Hematopoietic multipotent progenitor cell treated with erythropoietin and hydrocortisone succinate and interleukin-3 and kit ligand, for 4 days (in vitro differentiated cells): Measurements from ENCODE around the gene PRSS22.

Source experiments
- DNase-seq: peaks from one replicate; pipeline ENCODE4 v3.0.0-alpha.2; 2015

The PRSS22 gene

DNA sequence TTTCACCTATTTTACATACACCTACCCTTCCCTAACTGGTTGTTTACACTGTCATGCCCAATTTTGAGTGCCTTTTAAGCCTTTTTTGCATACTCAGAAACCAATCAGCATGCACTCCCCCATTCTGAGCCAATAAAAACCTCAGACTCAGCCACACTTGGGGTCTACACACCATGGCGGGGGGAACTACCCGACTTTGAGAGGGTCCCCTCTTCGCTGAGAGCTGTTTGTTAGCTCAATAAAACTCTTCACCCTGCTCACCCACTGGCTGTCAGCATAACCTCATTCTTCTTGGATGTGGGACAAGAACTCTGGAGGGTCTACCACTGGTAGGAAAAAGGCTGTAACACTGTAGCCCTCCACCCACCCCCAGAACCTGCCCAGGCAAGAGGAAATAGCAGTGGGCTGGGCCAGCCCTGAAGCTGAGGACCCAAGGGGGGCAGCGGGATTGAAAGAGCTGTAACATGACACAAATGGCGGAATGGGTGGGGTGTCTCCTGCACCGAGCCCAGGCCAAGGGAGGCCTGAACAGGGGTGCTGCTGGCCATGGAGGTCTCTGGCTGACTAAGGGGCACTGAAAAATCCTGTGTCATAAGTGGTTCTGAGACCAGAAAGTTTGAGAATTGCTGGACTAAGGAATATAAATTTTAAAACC lies 22.0 kb upstream of the PRSS22 start:
- no peak for DNase-seq

DNA sequence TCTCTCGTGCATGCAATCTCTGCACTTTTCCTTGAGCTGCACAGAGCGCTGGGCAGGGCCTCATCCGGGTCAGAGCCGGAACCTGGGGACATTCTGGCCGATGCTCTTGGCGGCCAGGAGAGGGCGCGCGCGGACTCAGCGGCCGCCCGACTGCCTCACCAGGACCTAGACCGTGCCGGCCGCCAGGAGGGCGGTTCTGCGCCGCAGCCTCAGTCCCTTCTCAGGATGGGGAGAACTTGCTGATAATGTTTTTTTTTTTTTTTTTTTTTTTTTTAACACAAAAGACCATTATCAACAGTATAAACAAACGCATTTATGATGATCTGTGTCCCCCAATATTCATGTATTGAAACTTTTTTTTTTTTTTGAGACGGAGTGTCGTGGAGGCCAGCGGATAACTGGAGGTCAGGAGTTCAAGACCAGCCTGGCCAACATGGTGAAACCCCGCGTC lies 17.0 kb upstream of the PRSS22 start:
- DNase-seq, result peak; percentile 91

GRCh38 chr16:2874032-2874911 lies 16.3 kb upstream of the PRSS22 start:
- no peak for DNase-seq

DNA sequence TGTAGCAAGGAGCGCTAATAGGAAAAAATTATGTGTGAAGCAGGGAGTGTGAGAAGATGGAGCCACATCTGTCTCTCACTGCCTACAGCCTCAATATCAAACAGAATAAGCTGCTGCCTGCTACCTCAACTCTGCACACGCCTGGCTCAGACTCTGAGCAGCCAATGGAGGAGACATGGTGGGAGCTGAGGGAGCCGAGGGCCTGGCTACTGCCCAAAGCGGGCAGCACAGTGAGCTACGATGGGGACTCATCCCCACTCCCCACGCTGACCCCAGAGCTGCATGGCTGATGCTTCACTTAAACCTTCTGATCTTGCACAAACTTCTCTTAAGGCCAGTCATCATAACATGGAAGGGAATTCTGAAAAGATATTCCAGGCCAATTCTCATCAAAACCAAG lies 14.0 kb upstream of the PRSS22 start:
- no peak for DNase-seq

DNA sequence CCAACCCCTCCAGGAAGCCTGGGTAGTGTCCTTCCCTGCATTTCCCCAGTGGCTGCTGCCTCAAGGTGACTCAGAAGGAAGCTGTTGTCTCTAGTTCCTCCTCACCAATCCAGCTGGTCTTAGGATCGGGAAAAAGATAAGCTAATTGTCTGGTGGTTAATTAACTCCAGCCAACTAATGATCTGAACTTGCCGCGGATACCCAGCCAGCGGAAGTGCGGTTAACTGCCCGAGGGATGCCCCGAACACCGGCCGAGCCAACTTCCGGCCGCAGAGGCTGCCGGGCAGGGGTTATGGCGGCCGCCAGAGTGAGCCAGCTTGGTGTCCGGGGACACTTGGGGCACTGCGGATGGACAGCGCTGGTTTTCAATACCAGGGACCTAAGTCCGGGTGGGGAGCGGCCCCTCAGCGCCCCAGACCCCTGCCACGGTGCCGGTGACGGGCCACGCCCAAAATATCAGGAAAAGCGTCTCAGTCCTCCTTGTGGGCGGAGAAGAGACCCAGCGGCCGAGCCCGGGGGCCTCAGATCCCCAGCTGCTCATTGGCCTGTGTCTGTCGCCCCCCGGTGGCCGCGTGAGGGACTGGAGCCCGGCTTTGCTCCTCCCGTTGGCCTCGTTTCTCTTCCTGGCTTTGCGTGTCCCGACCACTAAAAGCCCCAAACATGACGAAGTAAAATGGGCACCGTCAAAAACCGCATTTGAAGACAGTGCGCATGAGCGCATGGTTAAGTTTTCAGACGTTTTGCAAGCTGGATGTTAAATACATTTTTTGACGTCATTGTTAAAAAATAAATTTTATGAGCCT lies 10.2 kb upstream of the PRSS22 start:
- DNase-seq, result peak; percentile 98

DNA sequence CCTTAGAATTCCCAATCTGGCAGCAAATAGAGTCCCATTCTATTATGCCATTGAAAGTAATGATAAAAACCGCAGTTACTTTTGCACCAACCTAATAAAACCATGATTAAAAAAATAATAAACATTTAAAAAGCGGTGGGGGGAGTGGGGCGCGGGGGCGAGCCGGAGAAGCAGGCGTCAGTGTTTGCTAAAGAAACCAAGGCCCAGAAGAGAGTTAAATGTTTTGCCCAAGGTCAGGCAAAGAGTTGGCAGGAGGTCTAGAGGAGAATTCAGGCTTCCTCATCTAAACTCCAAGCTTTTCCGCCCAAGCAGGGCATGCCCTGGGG lies 9.7 kb upstream of the PRSS22 start:
- no peak for DNase-seq

DNA sequence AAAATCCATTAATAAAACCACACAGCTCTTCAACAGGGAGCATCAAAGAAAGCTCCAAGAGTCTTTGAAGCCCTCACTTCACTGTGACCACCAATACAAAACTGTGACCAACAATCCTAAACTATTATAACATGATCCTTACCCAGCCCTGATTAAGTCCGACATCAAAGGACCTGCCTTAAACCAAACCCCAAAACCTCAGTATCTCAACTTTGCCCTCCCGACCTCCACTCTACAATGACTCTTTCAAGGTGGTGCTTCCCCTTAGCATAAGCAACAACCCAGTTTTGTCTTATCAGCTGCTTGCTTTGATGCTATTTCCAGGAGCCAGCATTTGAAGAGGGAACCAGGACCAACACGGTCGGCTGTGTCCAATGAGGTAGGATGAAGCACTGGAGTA lies 8.5 kb upstream of the PRSS22 start:
- no peak for DNase-seq

DNA sequence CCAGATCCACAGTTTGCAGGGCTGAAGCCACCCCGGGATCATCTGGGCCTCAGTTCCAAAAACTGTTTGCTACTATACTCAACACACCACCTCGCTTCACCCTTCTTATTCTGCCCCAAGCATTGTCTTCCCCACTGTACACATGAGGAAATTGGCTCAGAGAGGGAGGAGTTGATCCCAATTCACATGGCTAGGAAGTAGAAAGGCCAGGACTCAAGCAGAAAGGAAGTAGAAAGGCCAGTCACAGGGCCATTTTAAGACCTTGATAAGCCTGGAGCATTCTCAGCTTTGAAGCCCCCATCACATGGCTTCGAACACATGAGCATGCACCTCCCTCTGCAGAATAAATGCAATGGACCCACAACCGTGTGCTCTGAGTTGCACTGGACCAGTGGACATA lies 7.7 kb upstream of the PRSS22 start:
- no peak for DNase-seq

GRCh38 chr16:2860826-2861567 lies 3.0 kb upstream of the PRSS22 start:
- peak; percentile 56 for DNase-seq

DNA sequence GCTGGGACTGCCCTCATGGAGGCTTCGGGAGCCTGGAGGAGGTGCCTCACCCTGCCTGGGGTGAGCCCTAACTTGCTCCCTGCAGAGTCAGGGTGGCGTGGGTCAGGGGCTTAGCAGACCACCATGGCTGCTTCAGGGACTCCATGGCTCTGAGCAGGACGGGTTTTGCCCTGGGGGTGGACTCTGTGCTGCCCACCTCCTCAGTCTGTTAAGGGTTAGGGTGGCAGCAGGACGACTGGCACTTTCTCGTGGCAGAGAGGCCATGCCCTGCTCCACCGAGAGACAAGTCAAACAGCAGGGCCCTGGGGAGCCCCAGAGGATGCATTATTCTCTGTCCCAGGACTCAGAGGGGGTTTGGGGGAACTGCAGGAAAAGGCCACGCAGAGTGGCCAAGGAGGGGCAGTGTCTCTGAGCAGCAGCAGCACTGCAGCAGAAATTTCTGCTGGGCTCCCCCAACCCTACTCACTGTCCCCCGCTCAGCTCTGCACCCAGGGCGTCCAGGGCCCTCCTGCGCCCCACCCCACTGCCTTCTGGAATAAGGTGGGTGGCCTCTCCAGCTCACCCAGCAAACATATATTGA lies 1.8 kb upstream of the PRSS22 start:
- no peak for DNase-seq

GRCh38 chr16:2858245-2859025 lies 465 bp upstream of the PRSS22 start:
- no peak for DNase-seq

- no peak for DNase-seq
These were observed 1.1 kb downstream of the PRSS22 start for GRCh38 chr16:2856686-2857450.

DNA sequence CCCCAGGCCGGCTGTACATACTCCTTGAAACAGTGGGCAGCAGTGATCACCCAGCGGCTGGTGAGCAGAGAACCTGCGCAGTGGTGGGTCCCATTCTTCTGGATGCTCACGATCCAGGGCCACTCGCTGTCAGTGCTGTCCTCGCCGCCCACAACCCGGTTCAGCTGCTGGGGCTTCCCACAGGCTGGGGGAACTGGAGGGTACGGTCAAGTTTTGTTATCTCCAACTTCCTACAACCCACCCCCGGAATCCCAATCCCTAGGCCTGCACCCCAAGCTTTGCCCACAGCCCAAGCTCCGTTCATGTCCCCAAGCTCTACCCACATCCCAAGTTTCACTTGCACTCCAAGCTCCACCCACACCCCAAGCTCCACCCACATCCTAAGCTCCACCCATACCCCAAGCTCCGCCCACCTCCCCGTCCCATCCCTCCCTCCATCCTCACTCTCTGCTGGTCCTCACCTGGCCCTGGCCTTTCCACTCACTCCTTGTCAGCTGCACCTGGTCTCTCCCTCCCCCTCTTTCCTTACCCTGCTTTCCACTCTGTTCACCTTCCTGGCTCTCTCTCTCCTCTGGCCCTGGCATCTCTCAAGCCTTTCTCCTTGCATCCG lies 1.8 kb downstream of the PRSS22 start:
- DNase-seq, result peak; percentile 32

GRCh38 chr16:2855536-2855935 lies 2.4 kb downstream of the PRSS22 start:
- DNase-seq, result no peak

DNA sequence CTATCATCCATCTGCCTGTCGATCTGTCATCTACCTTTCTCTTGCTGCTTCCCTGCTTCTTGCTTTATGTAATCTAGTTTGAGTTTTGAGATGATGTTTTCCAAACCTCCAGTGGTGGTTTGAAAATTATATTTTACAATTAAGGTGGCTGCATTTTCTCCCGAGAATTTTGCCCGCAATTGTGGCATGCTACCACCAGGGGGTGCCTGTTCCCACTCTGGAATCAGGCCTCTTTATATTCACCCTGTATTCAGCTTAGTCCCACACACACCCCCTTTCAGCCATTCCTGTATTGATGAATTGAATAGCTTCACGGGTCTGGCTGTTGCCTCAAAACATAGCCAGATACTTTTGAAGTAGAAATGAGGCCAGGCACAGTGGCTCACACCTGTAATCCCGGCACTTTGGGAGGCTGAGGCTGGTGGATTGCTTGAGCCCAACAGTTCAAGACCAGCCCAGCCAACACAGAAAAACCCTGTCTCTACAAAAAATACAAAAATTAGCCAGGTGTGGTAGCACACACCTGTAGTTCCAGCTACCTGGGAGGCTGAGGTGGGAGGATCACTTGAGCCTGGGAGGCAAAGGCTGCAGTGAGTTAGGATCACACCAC lies 3.2 kb downstream of the PRSS22 start:
- DNase-seq, result peak; percentile 38

DNA sequence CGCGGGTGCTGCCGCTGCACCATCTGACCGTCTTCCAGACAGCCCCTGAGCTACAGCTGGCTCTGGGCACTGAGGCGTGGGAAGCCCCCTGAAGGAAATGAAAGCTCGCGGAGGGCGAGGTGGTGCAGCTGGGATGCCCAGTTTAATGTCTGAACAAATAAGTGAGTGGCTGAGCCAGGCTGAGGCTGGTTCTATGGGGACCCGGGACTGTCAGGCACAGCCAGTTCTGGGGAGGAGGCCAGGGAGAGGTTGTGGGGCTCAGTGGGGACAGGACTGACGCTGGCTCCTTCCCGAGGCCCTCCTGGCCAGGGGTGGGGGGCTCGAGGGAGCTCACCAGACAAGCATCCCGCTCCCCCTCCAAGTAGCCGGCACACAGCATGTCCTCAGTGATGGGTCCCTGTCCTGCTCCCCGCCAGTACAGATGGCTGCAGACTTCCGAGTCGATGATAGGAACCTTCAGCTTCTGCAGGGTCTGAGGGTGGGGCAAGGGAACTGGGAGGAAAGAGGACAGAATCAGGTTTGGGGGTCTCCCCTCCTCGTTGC lies 4.4 kb downstream of the PRSS22 start:
- DNase-seq, result no peak

GRCh38 chr16:2852731-2853507 lies 5.1 kb downstream of the PRSS22 start:
- DNase-seq, result no peak

- no peak for DNase-seq
These were observed 5.8 kb downstream of the PRSS22 start for GRCh38 chr16:2852003-2852730.
